HTERT RPE-1 (cell line): Measurements from ENCODE around the gene TMEM255B.

Experiments
- in situ Hi-C: fragments of 300-500 bp; cut with MboI; formaldehyde crosslinking; loops from 4 replicates; pipeline ENCODE4 v1.14.3; 2020; ENCODE audit warnings: low sequenced_read_pairs

Gene TMEM255B

DNA sequence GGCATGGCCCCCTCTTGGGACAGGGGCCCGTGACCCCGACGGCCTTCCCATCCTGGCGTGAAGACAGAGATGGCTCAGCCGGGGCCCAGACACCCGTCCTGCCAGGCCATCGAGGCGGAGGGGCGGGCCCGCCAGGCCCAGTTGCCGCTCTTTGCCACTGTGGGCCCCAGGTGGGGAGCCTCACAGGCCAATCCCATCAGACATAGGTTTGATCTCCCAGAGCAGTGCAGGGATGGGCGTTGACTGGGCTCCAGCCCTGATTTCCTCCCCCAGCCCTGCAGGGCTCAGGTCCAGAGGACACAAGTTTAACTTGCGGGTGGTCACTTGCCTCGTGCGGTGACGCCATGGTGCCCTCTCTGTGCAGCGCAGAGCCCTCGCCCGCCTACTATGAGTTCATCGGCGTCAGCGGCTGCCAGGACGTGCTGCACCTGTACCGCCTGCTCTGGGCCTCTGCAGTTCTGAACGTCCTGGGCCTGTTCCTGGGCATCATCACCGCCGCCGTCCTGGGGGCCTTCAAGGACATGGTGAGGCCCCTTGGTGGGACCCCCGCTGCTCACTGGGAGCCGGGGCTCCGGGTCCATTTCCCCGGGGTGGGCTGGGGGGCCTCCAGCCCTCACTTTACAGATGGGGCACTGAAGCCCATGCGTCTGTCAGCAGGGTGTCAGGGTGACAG is 42.4 kb downstream of the TMEM255B start:
- in situ Hi-C loops = no loop called here

DNA sequence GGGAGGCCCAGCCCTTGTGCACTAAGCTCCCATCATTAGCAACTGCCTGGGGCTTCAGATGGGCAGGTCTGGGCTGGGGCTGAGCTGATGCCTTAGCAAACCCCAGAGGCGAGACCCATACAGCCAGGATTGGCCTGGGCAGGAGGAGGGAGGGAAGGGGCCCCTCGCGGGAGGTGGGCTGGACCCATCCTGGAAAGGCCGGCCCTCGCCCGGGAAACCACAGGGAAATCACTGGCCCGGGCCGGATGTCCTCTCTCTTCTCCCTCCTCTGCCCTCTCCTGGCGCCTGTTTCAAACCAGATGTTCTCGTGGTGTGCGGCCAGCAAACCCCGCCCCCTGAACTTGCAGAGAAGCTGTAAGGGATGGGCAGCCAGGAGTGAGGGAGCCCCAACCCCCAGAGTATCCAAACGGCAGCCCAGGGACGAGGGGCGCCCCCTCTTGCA is 43.1 kb downstream of the TMEM255B start:
- in situ Hi-C loops = no loop called here

DNA sequence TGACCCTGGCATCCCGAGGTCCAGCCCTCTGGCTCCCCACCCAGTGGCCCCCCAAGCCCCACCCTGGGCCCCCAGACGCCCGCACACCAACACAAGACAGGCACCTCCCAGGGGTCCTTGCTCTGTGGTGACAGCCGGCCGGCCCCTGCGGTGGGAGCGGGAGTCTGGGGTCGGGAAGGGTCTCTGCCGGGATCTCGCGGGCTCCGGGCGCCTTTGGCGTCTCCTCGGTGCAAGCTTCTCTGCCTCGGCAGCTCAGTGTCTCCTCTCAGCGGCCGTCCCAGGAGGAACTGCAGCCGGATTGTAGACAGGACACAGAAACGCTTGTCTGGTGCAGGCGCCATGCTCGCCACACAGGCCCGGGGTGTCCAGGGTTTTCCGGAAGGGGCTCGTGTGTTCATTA is 43.7 kb downstream of the TMEM255B start:
- in situ Hi-C loops = no loop called here

DNA sequence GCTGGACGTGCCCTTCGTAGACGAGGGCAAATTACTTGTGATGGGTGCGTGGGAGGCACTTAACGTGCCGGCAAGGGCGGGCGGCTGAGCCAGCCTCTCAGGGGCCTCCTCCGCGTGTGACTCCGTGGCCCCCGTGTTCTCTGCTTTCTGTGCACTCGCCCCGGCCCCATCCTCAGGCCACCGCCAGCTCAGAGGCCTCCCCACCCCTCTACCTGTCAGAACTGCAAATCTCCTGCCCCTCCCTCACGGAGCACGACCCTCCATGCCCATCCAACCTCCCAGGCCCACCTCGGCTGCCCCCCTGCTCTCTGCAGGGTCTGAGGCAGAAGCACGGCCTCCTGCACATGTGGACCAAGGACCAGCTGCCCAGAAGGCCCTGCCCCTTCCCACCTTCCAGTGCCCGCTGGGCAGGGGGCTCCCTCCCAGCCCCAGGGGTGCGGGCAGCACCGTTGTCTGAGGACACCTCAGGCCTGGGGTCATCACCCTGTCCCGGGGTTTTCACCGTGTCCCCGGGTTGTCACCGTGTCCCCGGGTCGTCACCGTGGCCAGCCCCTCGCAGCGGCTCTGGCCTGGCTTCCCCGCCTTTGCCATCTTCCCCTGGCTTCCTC is 44.5 kb downstream of the TMEM255B start:
- in situ Hi-C loops = no loop called here

DNA sequence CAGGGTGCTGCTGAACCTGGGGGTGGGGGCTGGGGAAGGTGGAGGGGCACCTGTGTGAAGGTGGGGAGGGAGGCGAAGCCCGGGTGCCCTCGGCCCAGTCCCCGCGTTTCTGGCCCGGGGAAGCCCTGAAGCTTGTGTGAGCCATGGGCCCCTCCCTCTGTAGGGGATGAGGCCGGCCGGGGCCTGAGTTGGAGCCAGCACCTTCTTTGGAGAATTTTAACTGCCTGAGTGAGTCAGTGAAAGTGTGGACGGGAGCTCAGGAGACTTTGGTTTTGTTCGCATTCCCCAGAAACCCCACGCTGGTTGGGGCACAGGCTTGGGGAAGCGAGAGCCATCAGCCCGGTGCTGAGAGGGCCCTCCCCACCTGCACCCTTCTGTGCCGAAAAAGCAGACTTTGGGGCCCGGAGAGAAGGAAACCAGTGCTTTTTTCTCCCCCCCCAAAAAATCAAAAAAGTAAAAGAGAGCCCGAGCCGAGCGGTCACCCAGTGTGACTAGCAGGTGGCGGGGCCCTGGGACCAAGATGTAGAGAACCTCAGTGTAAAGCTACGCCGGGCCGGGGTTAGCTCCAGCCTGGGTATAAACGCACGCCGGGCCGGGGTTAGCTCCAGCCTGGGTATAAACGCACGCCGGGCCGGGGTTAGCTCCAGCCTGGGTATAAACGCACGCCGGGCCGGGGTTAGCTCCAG is 45.1 kb downstream of the TMEM255B start:
- in situ Hi-C loops = no loop called here

DNA sequence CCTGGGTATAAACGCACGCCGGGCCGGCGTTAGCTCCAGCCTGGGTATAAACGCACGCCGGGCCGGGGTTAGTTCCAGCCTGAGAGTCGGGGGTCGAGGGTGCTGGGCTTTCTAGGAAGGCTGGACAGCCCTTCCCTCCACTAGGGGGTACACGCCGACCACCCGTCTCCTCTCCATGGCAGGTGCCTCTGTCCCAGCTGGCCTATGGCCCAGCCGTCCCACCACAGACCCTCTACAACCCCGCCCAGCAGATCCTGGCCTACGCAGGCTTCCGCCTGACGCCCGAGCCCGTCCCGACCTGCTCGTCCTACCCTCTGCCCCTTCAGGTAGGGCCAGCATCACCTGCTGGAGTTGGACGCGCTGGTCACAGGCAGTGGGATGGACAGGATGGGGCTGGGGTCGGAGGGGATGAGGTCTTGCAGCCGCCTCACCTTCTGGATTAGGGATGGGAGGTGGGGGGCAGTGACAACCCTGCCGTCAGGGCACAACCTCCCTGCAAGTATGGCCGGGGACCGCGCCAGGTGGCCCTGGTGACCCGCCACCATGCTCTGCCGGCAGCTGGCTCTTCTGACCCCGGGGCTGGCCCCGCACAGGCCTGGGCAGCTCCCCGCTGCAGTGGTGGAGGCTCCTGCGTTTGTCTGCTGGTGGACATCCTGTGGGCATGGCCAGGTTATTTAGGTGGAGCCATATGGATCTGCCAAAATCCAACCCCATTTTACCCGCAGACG is 45.8 kb downstream of the TMEM255B start:
- in situ Hi-C loops = no loop called here

DNA sequence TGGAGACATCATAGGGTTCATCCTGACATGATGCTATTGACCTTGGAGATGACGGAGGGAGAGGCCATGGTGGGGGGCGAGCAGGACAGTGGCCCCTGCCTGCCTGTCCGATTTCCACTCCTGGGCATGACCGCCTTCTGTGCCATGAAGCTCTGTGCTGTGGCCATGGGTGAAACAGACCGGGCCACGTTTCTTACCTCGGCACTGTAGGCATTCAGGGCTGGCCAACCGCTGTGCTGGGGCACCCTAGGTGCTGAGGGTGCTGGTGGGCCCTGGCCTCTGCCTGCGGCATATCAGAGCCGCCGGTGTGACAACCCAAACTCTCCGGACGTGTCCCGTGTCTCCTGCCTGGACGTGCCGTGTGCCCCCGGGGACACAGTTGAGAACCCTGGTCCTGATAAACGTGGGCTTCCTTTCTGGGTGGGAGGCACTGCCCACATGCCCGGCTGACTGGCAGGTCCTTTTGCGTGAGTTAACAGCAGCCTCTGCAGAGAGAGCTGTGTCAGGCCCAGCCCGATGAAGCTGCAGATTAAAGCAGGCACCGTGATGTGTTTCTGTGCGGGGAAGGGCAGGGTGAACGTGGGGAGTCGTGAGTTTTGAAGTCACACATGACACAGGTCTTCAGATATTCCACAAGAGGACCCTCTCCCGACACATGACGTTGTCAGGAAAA is 46.5 kb downstream of the TMEM255B start:
- in situ Hi-C loops = no loop called here

DNA sequence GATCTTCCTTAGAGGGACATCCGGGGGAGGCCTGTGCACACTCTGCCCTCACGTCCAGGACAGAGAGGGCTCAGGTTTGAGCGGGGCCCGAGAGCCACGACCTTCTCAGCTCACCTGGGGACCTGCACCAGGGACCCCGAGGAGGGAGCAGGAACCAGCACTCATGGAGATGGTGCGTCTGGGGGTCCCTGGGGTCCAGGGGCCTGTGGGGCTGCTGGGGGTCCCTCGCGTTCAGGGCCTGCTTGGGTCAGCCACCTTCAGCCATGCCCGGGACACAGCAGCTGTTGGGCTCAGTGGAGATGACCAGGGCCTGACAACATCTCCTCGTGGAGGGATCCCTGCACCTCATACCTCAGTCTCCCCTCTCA is 47.1 kb downstream of the TMEM255B start:
- in situ Hi-C loops = no loop called here

DNA sequence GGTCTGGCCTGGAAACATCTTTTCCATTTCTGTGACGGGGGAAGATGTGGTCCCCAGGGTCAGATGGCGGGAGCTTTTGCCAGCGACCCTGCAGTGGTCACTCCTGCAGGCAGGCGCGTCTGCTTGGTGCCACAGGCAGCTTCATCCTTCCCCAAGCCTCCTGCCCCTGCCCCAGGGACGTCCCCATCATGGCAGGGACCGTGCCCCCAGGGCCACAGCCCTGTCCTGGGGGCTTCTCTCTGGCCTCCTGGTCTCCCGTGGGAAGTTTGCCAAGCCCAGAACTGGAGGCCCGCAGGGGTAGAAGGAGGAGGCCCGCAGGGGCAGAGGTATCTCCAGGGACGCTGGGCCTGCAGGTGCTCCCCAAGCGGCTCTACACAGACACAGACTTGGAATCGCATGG is 47.5 kb downstream of the TMEM255B start:
- in situ Hi-C loops = no loop called here

DNA sequence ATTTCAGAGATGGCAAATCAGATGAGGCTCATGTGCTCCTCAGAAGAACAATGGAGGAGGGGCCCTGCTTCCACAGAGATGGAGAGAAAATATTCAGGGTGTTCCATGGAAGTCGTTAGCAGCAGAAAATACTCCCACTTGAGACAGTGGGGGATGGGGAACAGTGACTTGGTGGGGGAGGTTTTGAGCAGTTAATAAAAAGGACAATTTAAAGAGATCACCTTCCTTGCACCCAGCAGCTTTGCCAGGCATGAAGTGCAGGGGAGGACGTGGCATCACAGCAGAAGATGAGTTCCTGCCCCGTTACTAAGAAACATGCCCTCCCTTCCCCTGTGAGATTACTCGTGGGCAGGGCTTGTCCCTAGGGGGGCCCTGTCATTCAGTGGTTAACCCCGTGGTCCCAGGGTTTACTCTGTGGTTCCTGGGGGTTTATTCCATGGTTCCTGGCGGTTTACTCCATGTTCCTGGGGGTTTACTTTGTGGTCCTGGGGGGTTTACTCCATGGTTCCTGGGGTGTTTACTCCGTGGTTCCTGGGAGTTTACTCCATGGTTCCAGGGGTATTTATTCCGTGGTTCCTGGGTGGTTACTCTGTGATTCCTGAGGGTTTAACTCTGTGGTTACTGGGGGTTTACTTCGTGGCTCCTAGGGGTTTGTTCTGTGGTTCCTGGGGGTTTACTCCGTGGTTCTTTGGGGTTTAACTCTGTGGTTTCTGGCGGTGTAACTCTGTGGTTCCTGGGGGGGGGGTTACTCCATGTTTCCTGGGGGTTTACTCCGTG is 49.2 kb downstream of the TMEM255B start:
- in situ Hi-C loops = no loop called here

DNA sequence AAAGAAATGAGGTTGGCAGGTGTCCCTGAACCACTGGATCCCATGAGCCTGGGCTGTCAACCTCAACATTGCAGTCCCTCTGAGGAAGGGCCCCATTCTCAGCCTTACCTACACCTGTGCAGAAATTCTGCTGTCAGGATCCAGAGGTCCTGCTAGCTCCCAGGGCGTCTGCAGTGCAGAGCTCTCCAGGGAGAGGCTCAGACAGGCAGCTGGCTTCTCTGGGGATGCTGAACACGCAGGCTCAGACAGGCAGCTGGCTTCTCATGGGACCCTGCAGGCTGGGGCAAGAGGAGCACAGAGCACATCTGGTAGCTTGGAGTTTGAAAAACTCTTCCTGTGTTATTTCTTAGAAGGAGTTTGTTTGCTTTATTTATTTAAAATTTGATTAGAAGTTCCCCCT is 50.9 kb downstream of the TMEM255B start:
- in situ Hi-C loops = no loop called here

DNA sequence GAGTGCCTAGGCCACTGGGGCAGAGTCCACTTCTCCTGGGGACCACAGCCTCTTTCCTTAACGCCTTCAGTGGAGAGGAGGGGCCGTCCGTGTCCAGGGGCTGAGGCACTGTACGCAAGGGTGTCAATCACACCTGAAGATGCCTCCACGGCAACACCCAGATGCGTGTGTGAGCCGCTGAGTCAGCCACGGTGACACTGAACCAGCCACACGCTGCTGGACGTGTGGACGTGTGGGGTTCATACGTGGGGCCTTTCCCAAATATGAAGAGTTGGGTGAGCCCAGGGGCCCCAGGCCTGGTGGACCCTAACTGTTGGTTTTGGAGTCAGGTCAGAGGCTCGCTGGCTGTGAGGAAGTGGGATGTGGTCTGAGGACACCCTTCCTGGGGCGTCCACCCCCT is 51.6 kb downstream of the TMEM255B start:
- in situ Hi-C loops = no loop called here

DNA sequence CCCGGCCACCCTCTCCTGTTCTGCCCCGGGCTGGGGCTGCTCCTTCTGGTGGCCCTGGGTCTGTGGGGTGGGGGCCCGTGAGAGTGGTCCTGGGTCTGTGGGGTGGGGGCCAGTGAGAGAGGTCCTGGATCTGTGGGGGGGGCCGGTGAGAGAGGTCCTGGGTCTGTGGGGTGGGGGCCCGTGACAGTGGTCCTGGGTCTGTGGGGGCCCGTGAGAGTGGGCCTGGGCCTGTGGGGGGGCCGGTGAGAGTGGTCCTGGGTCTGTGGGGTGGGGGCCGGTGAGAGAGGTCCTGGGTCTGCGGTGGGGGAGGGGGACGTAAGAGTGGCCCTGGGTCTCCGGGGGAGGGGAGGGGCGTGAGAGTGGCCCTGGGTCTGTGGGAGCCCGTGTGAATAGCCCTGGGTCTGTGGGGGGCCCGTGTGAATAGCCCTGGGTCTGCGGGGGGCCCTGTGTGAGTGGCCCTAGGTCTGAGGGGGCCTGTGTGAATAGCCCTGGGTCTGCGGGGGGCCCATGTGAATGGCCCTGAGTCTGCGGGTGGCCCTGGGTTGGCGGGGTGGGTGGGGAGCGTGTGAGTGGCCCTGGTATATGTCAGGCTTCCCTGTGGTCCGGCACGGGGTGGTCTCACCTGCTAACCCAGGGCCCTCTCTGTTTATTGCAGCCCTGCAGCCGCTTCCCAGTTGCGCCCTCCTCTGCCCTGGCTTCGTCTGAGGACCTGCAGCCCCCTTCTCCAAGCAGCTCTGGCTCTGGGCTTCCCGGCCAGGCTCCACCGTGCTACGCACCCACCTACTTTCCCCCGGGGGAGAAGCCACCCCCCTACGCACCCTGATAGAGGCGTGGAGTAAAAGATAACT is 52.3 kb downstream of the TMEM255B start:
- in situ Hi-C loops = no loop called here

DNA sequence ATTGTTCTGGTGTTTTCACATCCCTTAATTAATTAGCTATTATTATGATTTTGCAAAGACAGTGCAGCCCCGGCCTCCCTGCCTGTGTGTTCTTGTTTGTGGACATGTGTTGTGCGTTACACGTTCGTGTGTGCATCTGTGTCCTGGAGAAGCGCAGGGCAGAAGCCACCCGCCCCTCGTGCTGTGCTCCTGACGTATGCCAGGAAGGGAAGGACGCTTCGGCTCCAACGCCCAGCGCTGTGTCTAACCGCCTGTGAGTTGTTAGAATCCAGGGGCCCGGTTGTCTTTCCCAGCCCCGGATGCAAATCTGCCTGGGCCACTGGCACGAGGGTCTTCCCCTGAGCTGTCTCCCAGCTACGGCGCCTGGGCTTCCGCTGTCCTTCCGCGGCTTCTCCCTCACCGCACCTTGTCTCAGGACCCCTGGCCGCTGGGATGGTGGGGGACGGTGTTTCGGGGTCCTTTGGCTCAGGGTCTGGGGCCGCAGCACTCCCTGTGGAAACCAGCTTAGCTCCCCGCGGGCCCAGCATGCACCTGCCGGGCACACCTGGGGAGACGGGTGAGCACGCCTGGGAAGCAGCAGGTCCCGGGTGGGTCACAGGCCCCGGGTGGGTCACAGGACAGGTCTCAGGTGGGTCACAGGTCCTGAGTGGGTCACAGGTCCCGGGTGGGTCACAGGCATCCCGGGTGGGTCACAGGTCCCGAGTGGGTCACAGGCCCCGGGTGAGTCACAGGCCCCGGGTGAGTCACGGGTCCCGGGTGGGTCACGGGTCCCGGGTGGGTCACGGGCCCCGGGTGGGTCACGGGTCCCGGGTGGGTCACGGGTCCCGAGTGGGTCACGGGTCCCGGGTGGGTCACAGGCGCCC is 53.4 kb downstream of the TMEM255B start:
- in situ Hi-C loops = no loop called here

DNA sequence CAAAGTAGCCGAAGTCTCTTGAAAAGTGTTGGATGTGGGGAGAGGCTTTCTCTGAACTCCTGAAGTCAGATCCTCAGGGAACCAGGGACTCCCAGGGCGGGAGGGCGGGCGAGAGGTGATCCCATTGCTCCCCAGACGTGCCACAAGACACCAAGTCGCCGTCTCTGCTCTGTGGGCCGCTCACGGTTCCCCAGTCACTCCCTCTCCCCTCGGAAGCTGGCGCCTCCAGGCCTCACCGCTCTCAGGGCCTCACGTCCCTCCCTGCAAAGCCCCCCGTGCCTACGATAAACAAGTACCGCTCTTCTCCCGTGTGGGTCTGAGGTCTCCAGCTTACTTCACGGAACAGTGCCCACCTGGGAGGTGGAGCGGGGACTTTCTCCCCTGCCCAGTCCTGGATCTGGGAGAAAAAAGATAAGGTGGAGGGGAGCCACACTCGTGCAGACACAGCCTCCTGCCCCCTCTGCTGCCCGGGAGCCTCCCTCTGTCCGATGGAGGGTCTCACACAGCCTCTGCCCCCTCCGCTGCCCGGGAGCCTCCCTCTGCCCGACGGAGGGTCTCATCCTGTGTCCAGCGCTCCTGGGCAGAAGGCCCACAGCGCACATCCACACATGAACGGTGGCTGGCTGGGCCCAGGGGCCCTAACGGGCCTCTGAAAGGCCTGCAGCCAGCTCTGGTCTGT is 54.2 kb downstream of the TMEM255B start:
- in situ Hi-C loops = no loop called here

DNA sequence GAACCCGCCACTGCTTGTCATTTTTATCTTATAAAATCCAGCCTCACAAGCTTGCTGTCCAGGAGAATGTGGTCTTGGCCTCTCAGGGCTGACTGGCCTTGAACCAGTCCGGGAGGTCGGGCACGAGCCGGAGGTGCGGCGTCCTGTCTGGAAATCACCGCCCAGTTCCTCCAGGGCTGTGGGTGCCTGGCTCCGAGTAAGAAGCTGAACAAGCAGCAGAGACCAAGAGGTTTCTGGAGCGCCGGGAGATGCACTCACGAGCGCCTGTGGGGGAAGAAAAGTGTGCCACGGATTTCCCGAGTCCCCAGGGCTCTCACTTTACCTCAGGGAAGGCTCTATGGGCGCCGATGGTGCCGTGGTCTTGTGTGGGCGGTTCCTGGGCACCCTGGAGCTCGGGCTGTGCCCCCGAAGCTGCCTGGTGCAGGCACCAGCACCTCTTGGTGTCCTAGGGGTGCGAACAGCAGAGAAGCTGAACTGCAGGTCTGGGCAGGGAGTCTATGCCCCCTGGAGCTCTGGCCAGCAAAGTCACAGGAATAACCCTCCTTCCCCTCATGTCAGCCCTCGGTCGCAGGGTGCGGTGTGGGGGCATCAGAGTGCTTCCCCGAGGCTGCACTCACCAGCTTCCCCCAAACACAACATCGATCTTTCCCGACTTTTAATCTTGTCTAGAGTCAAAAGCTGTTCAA is 54.9 kb downstream of the TMEM255B start:
- in situ Hi-C loops = no loop called here

DNA sequence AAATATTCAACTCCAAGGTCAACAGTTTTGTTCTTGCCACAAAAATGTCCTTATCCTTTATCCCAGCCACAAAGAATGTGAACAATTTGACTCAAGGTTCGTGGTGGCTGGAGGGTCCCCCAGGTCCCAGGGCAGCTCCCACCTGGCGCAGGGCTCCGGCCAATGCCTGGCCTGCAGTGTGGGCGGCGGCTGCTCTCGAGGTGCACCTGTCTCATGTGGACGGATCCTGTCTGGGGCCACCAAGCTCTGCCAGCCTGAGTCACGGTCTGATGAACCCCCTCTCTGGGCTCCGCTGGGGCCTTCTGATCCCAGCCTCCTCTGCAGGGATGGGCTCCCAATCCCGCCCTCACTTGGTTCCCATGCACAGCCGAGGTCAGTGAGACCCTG is 55.4 kb downstream of the TMEM255B start:
- in situ Hi-C loops = no loop called here
